ENCODE measurements around the gene BMP2. TPM values are rescaled to one million over a fixed set of nuclear protein-coding genes. Genes with fewer than 3 reads are reported as not detected.

Gene BMP2
- total RNA-seq, 4 donors from 2014 or later = 19.1 to 27.1 (median 20.2) TPM

DNA sequence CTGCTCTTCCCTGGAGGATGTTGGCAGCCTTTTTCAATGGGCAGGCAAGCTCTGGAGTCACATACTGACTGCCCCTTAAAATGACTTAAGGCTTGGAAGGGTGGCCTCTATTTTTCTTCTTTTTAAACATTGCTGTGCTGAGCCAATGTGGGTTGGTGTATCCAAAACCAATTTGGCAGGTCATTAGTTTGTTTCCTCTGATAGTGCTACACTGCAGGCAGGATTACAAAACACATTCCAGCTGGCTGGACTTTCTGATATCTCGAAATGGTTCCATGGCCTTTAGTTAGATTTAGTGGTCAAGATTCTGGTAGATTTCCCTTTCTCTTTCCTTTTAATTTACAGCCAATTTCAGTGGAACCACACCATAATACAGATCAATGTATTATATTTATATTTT is 28.1 kb upstream of the BMP2 start:
- no peak overlapping the region for H3K27ac ChIP-seq
- H3K27me3 ChIP-seq = no peaks in the 10 kb centered on the region
- no peaks in the 10 kb centered on the region for H3K36me3 ChIP-seq
- WGBS, 2 donors = 53 to 64% methylated on average over 1 of the region's 1 CpG
- no peak overlapping the region for H3K4me3 ChIP-seq (replicated peaks in 1 of 3)
- TF ChIP-seq POLR2A (IDR thresholded peaks at IDR 0.05) = no peak
- TF ChIP-seq, protein P1, sequence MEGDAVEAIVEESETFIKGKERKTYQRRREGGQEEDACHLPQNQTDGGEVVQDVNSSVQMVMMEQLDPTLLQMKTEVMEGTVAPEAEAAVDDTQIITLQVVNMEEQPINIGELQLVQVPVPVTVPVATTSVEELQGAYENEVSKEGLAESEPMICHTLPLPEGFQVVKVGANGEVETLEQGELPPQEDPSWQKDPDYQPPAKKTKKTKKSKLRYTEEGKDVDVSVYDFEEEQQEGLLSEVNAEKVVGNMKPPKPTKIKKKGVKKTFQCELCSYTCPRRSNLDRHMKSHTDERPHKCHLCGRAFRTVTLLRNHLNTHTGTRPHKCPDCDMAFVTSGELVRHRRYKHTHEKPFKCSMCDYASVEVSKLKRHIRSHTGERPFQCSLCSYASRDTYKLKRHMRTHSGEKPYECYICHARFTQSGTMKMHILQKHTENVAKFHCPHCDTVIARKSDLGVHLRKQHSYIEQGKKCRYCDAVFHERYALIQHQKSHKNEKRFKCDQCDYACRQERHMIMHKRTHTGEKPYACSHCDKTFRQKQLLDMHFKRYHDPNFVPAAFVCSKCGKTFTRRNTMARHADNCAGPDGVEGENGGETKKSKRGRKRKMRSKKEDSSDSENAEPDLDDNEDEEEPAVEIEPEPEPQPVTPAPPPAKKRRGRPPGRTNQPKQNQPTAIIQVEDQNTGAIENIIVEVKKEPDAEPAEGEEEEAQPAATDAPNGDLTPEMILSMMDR (IDR thresholded peaks at IDR 0.05) = no peak
- DNase-seq = no peak
- H3K9me3 ChIP-seq = no peaks in the 10 kb centered on the region
- H3K4me1 ChIP-seq = peaks cover 21 to 29% of the 10 kb centered on the region in 2 donors
- intact Hi-C loops (cut with DNase I) = no loop called here

DNA sequence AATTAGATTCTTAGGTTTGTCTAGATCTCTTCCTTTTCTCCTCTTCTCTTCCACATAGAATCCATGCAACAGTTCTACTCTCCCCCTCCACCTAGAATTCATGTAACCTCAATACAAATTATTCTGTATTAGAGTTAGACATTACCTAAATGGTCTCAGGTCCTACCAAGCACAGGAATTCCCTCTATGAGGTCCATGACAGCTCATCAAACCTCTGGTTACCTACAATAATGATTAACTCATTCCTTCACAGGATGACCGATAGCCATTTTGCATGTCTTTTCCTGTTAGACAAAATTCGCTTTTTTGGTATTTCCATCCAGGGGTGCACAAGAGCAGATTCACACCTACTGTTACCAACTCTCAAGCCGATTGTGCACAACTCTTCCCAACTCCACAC is 27.4 kb upstream of the BMP2 start:
- TF ChIP-seq, protein P1 (IDR thresholded peaks at IDR 0.05) = no peak
- no peak for TF ChIP-seq POLR2A (IDR thresholded peaks at IDR 0.05)
- intact Hi-C loops (cut with DNase I) = no loop called here
- WGBS, 2 donors = 95 to 99% methylated on average over 3 of the region's 3 CpGs
- Histone ChIP-seq H3K27ac (no peak overlapping the region), H3K9me3 (no peaks in the 10 kb centered on the region), H3K36me3 (no peaks in the 10 kb centered on the region), H3K4me1 (peaks cover 21 to 29% of the 10 kb centered on the region in 2 donors), H3K4me3 (replicated peaks in 1 of 3) (no peak overlapping the region), H3K27me3 (no peaks in the 10 kb centered on the region)
- no peak for DNase-seq

DNA sequence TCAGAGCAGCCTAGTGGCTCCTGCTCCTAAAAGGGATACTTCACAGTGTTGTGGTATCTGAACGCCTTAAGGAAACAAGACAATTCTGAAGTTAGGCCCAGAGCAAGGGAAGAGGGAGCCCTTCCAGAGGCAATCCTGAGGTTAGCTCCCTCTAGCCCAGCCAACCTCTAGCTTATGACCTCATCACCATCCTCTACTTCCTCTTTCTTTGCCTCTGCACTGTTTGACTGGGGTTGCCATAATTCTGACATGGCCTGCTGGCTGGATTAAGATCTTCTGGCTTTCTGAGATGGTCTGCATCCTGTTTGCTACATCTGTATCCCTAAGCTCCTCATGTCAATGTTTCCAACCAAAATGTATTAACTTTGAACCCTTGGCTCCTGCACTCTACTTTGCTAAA is 23.3 kb upstream of the BMP2 start:
- WGBS, 2 donors = 94% methylated on average over 1 of the region's 1 CpG
- TF ChIP-seq, protein P1 (IDR thresholded peaks at IDR 0.05) = no peak
- TF ChIP-seq POLR2A (IDR thresholded peaks at IDR 0.05) = no peak
- peaks cover 0 to 3% of the 10 kb centered on the region in 2 donors for H3K4me1 ChIP-seq
- H3K27me3 ChIP-seq = no peaks in the 10 kb centered on the region
- H3K36me3 ChIP-seq = no peaks in the 10 kb centered on the region
- H3K27ac ChIP-seq = no peak overlapping the region
- DNase-seq = no peak
- no peak overlapping the region for H3K4me3 ChIP-seq (replicated peaks in 1 of 3)
- H3K9me3 ChIP-seq = no peaks in the 10 kb centered on the region
- intact Hi-C loops (cut with DNase I) = no loop called here

DNA sequence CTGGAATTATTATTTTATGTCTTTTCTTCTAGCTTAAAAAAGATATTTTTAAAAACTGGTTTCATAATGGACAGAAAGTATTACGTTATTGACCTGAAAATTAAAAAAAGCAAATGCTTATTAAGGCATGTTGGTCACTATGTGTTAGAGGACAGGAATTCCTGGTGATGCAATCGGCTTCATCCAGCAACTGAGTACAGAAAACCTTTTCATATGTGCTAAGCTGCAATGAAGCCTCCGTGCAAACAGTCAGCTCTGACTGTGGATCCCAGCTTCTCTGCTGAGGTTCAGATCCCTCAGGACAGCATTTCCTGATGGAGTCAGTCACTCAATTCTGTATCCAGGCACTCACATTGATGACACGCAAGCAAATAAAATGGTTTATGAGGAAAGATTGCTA is 22.7 kb upstream of the BMP2 start:
- no peak for DNase-seq
- WGBS, 2 donors = 87 to 90% methylated on average over 4 of the region's 4 CpGs
- no peak overlapping the region for H3K4me3 ChIP-seq (replicated peaks in 1 of 3)
- intact Hi-C loops (cut with DNase I) = no loop called here
- no peaks in the 10 kb centered on the region for H3K27me3 ChIP-seq
- no peak for TF ChIP-seq POLR2A (IDR thresholded peaks at IDR 0.05)
- TF ChIP-seq, protein P1 (IDR thresholded peaks at IDR 0.05) = no peak
- H3K27ac ChIP-seq = no peak overlapping the region
- H3K9me3 ChIP-seq = no peaks in the 10 kb centered on the region
- H3K4me1 ChIP-seq = no peaks in the 10 kb centered on the region
- no peaks in the 10 kb centered on the region for H3K36me3 ChIP-seq

DNA sequence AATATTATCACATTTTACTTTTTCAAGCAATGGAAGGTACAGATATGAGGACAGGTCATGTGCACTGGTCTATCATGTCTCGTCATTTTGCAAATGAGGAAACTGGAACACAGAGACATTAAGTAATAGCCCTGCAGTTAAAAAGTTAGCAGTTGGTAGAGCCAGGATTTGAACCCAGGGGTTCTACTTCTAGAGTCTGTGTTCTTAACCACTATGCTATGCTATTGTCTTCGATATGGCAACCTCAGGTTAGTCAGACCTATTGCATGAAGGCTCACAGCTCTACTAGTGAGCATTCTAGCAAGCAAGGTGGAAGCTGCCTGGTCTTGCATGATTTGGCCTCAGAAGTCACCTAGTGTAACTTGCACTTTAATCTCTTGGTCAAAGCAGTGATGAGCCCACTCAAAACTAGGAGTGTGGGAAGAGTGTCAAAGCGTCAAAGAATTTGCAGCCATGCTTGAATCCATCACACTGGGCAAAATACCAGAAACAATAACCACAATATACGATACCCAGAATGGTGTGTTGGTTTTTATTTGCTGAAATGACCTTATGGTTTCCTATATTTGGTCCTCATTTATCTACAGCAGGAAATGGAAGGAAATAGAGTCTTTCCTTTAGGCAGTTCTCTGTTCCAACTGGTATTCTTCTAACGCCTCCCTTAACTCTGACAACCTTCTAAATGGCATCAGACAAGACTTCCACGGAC is 20.4 kb upstream of the BMP2 start:
- intact Hi-C loops (cut with DNase I) = no loop called here
- Histone ChIP-seq H3K4me3 (replicated peaks in 1 of 3) (no peak overlapping the region), H3K27me3 (no peaks in the 10 kb centered on the region), H3K36me3 (no peaks in the 10 kb centered on the region), H3K9me3 (no peaks in the 10 kb centered on the region), H3K4me1 (no peaks in the 10 kb centered on the region), H3K27ac (no peak overlapping the region)
- TF ChIP-seq POLR2A (IDR thresholded peaks at IDR 0.05) = no peak
- TF ChIP-seq, protein P1 (IDR thresholded peaks at IDR 0.05) = no peak
- WGBS, 2 donors = 74 to 77% methylated on average over 6 of the region's 6 CpGs
- DNase-seq = no peak

Measured in thyroid gland (tissue), 4 donors.